Measurements from ENCODE around the gene IDNK. TPM values are rescaled to one million over a fixed set of nuclear protein-coding genes. Genes with fewer than 3 reads are reported as not detected.

Gene IDNK
- total and polyA plus RNA-seq, 2 of the 8 experiments (the other 6 are each of a cell fraction or from before 2014, with no cell fraction given) = 0.29 to 0.48 TPM

GRCh38 chr9:83596899-83597504, 25.9 kb upstream of the IDNK start:
- H3K4me2 ChIP-seq (ENCODE audit: insufficient read depth in 1 of 2, low read depth in 2 of 2, low read length in 2 of 2) = no peak overlapping the region

More at GRCh38 chr9:83596899-83597504, 25.9 kb upstream of the IDNK start:
- 43% methylated on average over 5 of the region's 5 CpGs; no CpG with 5 or more reads in 1 of the 2 experiments for WGBS, 2 experiments (ENCODE audit: extremely low coverage in 1 of 2, insufficient coverage in 1 of 2, insufficient read length in 1 of 2, insufficient replicate concordance in 2 of 2, low coverage in 1 of 2, low lambda C conversion rate in 2 of 2, missing lambda C conversion rate in 1 of 2)
- Histone ChIP-seq H3K4me3 (ENCODE audit: extremely low read depth in 1 of 4, insufficient read depth in 2 of 4, low read depth in 3 of 4, low read length in 4 of 4) (no peak overlapping the region), H2BK120ac (replicated peaks; ENCODE audit: low read depth, low read length) (no peak overlapping the region), H4K20me1 (replicated peaks in 1 of 2; ENCODE audit: control insufficient read depth in 1 of 2, insufficient read depth in 2 of 2, low read length in 2 of 2) (no peaks in the 10 kb centered on the region), H4K5ac (ENCODE audit: insufficient read length, low read depth, low read length) (no peak overlapping the region), H3K4ac (replicated peaks; ENCODE audit: insufficient read length, low read depth, low read length) (no peak overlapping the region), H2BK20ac (ENCODE audit: low read length) (no peak overlapping the region), H2BK12ac (ENCODE audit: low read depth, low read length) (no peak overlapping the region), H3K14ac (ENCODE audit: insufficient read length) (no peak overlapping the region), H4K91ac (replicated peaks; ENCODE audit: insufficient read length, low read length) (no peak overlapping the region), H3K18ac (ENCODE audit: extremely low read depth, low read length) (no peak overlapping the region), H3K27ac (ENCODE audit: low read depth, low read length) (no peak overlapping the region), H3K9me3 (ENCODE audit: insufficient read depth in 2 of 2, low read depth in 1 of 2, low read length in 1 of 2) (no peaks in the 10 kb centered on the region), H2BK5ac (ENCODE audit: low read depth, low read length) (no peak overlapping the region), H2BK15ac (ENCODE audit: low read length) (no peak overlapping the region), H3K79me2 (ENCODE audit: control insufficient read depth in 1 of 2, insufficient read depth in 2 of 2, low read length in 2 of 2) (no peaks in the 10 kb centered on the region), H3K27me3 (replicated peaks in 1 of 4; ENCODE audit: control insufficient read depth in 3 of 4, extremely low read depth in 1 of 4, insufficient read depth in 3 of 4, low read length in 3 of 4) (no peaks in the 10 kb centered on the region), H2AK5ac (ENCODE audit: low read depth, low read length) (no peak overlapping the region), H3K79me1 (ENCODE audit: low read depth, low read length) (no peaks in the 10 kb centered on the region), H3K4me1 (replicated peaks in 1 of 4; ENCODE audit: control insufficient read depth in 3 of 4, insufficient read depth in 4 of 4, low read length in 3 of 4) (no peaks in the 10 kb centered on the region), H3K9ac (replicated peaks in 1 of 4; ENCODE audit: extremely low read depth in 1 of 4, low read depth in 3 of 4, low read length in 3 of 4) (no peak overlapping the region), H3K36me3 (ENCODE audit: control insufficient read depth in 2 of 4, insufficient read depth in 4 of 4, low read length in 3 of 4) (no peaks in the 10 kb centered on the region), H2AFZ (ENCODE audit: low read length) (peak overlapping the region; percentile 26; the same call in 1 of the 2 replicates), H4K8ac (ENCODE audit: extremely low read depth, insufficient read depth, low read length) (no peak overlapping the region), H3K23me2 (ENCODE audit: low read depth, low read length) (no peaks in the 10 kb centered on the region), H3K23ac (ENCODE audit: insufficient read length) (no peak overlapping the region), H3K56ac (replicated peaks; ENCODE audit: insufficient read length, low read depth, low read length) (no peak overlapping the region)
- TF ChIP-seq RAD21 (IDR thresholded peaks at IDR 0.05 in 1 of 2, conservative IDR thresholded peaks at IDR 0.05 in 1 of 2; ENCODE audit: low read depth in 2 of 2, low read length in 2 of 2) = peak; percentile 83 to 89
- no peak for TF ChIP-seq SUZ12 (IDR thresholded peaks at IDR 0.05; ENCODE audit: low read length)
- TF ChIP-seq, protein P1, sequence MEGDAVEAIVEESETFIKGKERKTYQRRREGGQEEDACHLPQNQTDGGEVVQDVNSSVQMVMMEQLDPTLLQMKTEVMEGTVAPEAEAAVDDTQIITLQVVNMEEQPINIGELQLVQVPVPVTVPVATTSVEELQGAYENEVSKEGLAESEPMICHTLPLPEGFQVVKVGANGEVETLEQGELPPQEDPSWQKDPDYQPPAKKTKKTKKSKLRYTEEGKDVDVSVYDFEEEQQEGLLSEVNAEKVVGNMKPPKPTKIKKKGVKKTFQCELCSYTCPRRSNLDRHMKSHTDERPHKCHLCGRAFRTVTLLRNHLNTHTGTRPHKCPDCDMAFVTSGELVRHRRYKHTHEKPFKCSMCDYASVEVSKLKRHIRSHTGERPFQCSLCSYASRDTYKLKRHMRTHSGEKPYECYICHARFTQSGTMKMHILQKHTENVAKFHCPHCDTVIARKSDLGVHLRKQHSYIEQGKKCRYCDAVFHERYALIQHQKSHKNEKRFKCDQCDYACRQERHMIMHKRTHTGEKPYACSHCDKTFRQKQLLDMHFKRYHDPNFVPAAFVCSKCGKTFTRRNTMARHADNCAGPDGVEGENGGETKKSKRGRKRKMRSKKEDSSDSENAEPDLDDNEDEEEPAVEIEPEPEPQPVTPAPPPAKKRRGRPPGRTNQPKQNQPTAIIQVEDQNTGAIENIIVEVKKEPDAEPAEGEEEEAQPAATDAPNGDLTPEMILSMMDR (IDR thresholded peaks at IDR 0.05; ENCODE audit: control extremely low read depth in 1 of 3, insufficient read depth in 1 of 3, low read depth in 1 of 3, low read length in 3 of 3) = peak; percentile 43 to 76 (median 71)
- FAIRE-seq (peak; percentile 24), DNase-seq (ENCODE audit: low read depth in 1 of 2, low spot score in 2 of 2) (peak in 1 of 2 experiments; percentile 87)
- CTCF ChIA-PET (ENCODE audit: partially characterized antibody) = interaction anchor here (0.6 to 5.4 kb wide), 29 partner anchors 9 to 521 kb away, joined by 3 to 58 read pairs (median 4); partner anchors contain the start of gene FRMD3
- POLR2A ChIA-PET (ENCODE audit: partially characterized antibody) = interaction anchor here (0.8 to 1.1 kb wide), 2 partner anchors 111 to 263 kb away, joined by 3 to 4 read pairs; partner anchors contain the start of gene UBQLN1

All from H1 (cell line).